CD14-positive monocyte (primary cell): Measurements from ENCODE around the gene MSRB1. TPM values are rescaled to one million over a fixed set of nuclear protein-coding genes. Genes with fewer than 3 reads are reported as not detected.

ENCODE experiments used
- DNase-seq, 3 donors: peaks; one replicate each; pipeline ENCODE4 v3.0.0-alpha.2; 2011 to 2022
- H2AFZ ChIP-seq: 2 replicates; pipeline ENCODE4 v1.6.0; 2012; ENCODE audit warnings: mild to moderate bottlenecking, low read depth, low read length, inconsistent platforms; ENCODE audit not compliant: insufficient read depth, poor library complexity, severe bottlenecking
- H3K27ac ChIP-seq, 2 donors: 1 replicate in 1 of 2; 2 replicates in 1 of 2; pipeline ENCODE4 v1.5.1; 2012 to 2013; ENCODE audit warnings: low read length in 2 of 2, control low read depth in 1 of 2, inconsistent platforms in 1 of 2, low read depth in 1 of 2, mild to moderate bottlenecking in 1 of 2
- H3K27me3 ChIP-seq, 2 donors: one replicate each; pipeline versions ENCODE4 v1.6.0 to v1.6.1; 2011 to 2013; ENCODE audit warnings: low read length in 2 of 2; ENCODE audit not compliant: control insufficient read depth in 2 of 2, insufficient read depth in 2 of 2
- H3K36me3 ChIP-seq, 2 donors: replicated peaks in 1 of 2; 1 replicate in 1 of 2; 2 replicates in 1 of 2; pipeline versions ENCODE4 v1.5.1 to v1.6.1; 2012 to 2013; ENCODE audit warnings: low read length in 2 of 2, control low read depth in 1 of 2, inconsistent platforms in 1 of 2, mild to moderate bottlenecking in 1 of 2; ENCODE audit not compliant: insufficient read depth in 2 of 2, control insufficient read depth in 1 of 2
- H3K4me1 ChIP-seq, 2 donors: 1 replicate in 1 of 2; 2 replicates in 1 of 2; pipeline versions ENCODE4 v1.5.1 to v1.6.1; 2012 to 2013; ENCODE audit warnings: low read length in 2 of 2, control low read depth in 1 of 2, inconsistent platforms in 1 of 2, mild to moderate bottlenecking in 1 of 2, moderate library complexity in 1 of 2; ENCODE audit not compliant: insufficient read depth in 2 of 2, control insufficient read depth in 1 of 2
- H3K4me2 ChIP-seq: replicated peaks from 2 replicates; pipeline ENCODE3; 2012; ENCODE audit warnings: low read length, moderate library complexity, mild to moderate bottlenecking; ENCODE audit not compliant: poor library complexity, severe bottlenecking; ENCODE audit errors: extremely low read depth
- H3K4me3 ChIP-seq, 3 experiments: fragments of 200-600 bp in 1 of 3; sonication (generic) in 1 of 3; replicated peaks in 1 of 3; 1 replicate in 2 of 3; 2 replicates in 1 of 3; pipeline ENCODE4 v1.5.1; 2011 to 2013; ENCODE audit warnings: low read length in 3 of 3, mild to moderate bottlenecking in 3 of 3, control low read depth in 2 of 3, low read depth in 2 of 3, inconsistent platforms in 1 of 3, moderate library complexity in 1 of 3
- H3K79me2 ChIP-seq: 2 replicates; pipeline ENCODE4 v1.6.0; 2012; ENCODE audit warnings: mild to moderate bottlenecking, control low read depth, inconsistent platforms, low read length, moderate library complexity; ENCODE audit not compliant: insufficient read depth
- H3K9ac ChIP-seq: 2 replicates; pipeline ENCODE4 v1.6.0; 2017; ENCODE audit warnings: low read length, mild to moderate bottlenecking; ENCODE audit not compliant: insufficient read depth, poor library complexity, severe bottlenecking
- H3K9me3 ChIP-seq, 2 donors: replicated peaks in 1 of 2; 1 replicate in 1 of 2; 2 replicates in 1 of 2; pipeline versions ENCODE4 v1.5.1 to v1.6.1; 2012 to 2013; ENCODE audit warnings: low read length in 2 of 2, control low read depth in 1 of 2; ENCODE audit not compliant: control insufficient read depth in 1 of 2, insufficient read depth in 1 of 2
- H4K20me1 ChIP-seq: 2 replicates; pipeline ENCODE4 v1.6.0; 2012; ENCODE audit warnings: mild to moderate bottlenecking, low read length, control low read depth, moderate library complexity; ENCODE audit not compliant: insufficient read depth
- H3K27ac Mint-ChIP-seq, 7 donors: one replicate each; pipeline ENCODE4 v1.8.0; 2020; ENCODE audit warnings: mild to moderate bottlenecking in 7 of 7, mixed read lengths in 7 of 7, moderate library complexity in 6 of 7, inconsistent platforms in 2 of 7
- H3K27me3 Mint-ChIP-seq, 3 donors: one replicate each; pipeline ENCODE4 v1.8.0; 2021 to 2022; ENCODE audit warnings: low read depth in 3 of 3, mild to moderate bottlenecking in 3 of 3, mixed read lengths in 3 of 3, moderate library complexity in 3 of 3, inconsistent platforms in 1 of 3
- H3K36me3 Mint-ChIP-seq, 2 donors: one replicate each; pipeline ENCODE4 v1.8.0; 2020; ENCODE audit warnings: mixed read lengths in 2 of 2, inconsistent platforms in 1 of 2, mild to moderate bottlenecking in 1 of 2
- H3K4me1 Mint-ChIP-seq: one replicate; pipeline ENCODE4 v1.8.0; 2020; ENCODE audit warnings: mild to moderate bottlenecking, mixed read lengths
- H3K4me3 Mint-ChIP-seq, 2 donors: one replicate each; pipeline ENCODE4 v1.8.0; 2020; ENCODE audit warnings: mild to moderate bottlenecking in 2 of 2, mixed read lengths in 2 of 2, moderate library complexity in 1 of 2
- H3K9me3 Mint-ChIP-seq, 7 donors: one replicate each; pipeline ENCODE4 v1.8.0; 2020 to 2022; ENCODE audit warnings: mixed read lengths in 7 of 7, mild to moderate bottlenecking in 6 of 7, moderate library complexity in 6 of 7, inconsistent platforms in 2 of 7
- WGBS: methylation state at CpG from one replicate; pipeline ENCODE4 v1.1.5; 2013; ENCODE audit warnings: missing lambda C conversion rate; ENCODE audit not compliant: insufficient coverage; 5-methylcytosine and 5-hydroxymethylcytosine counted together
- intact Hi-C, 2 donors: fragments of 100-400 bp; cut with micrococcal nuclease; formaldehyde crosslinking; loops; one replicate each; pipeline versions ENCODE4 v1.15.0 to v1.15.1; 2023
- polyA plus RNA-seq, 3 donors: library from polyadenylated mRNA; depleted of rRNA in 1 of 3; unstranded in 2 of 3; stranded (reverse) in 1 of 3; fragments of 300-500 nt in 2 of 3; fragments of >200 nt in 1 of 3; fragmentation: Illumina TruSeq in 2 of 3; gene quantifications; 1 replicate in 2 of 3; 2 replicates in 1 of 3; pipeline ENCODE4 v1.2.3, GENCODE V29; 2012 to 2021
- TF ChIP-seq, protein P1 (sequence below): fragments of 200-600 bp; IDR thresholded peaks from one replicate; pipeline ENCODE4 v1.8.0; 2022; ENCODE audit warnings: antibody characterized with exemption, mild to moderate bottlenecking

Gene MSRB1
- polyA plus RNA-seq, 3 donors = 116 to 427 (median 416) TPM

DNA sequence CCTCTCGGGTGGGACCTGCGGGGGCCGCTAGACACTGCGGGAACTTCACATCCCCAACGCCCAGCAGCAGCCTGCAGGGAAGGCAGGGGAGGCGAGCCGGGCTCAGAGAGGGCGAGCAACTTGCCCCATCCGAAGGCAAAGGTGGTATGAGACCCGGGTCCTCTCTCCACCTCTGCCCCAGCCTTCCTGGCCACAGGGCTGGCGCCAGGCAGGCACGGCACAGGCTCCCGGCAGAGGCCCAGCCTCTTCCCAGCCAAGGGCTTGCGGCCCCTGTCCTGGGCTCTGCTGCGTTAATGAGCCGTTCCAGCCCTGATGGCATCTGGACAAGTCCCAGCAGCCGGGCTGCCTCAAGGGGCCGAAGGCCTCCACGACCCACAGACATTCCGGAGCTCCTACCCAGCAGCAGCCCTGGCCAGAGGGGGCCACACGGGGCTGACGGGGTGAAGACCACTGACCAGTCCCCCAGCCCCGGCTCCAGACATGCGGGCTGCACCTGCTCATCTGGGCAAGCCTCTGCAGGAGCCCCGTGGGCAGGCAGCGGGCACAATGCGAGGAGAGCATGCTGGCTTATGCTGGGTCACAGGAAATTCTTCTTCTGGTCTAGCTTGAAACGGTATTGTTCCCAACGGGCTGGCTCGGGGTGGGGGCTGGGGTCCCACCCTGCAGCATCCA lies 23.5 kb downstream of the MSRB1 start:
- no peak overlapping the region for H3K4me3 ChIP-seq
- H2AFZ ChIP-seq = no peak overlapping the region
- no peaks in the 10 kb centered on the region for H4K20me1 ChIP-seq
- H3K4me3 Mint-ChIP-seq = peak overlapping the region in 1 of 2 donors; percentile 75
- DNase-seq = no peak
- H3K4me1 Mint-ChIP-seq = peaks cover 16% of the 10 kb centered on the region
- H3K27me3 ChIP-seq = peaks cover 18 to 87% of the 10 kb centered on the region in 2 donors
- H3K36me3 ChIP-seq = no peaks in the 10 kb centered on the region
- H3K27ac Mint-ChIP-seq = no peak overlapping the region
- WGBS = 37% methylated on average over 29 of the region's 30 CpGs
- H3K9me3 ChIP-seq = peaks cover 0 to 15% of the 10 kb centered on the region in 2 donors
- TF ChIP-seq, protein P1, sequence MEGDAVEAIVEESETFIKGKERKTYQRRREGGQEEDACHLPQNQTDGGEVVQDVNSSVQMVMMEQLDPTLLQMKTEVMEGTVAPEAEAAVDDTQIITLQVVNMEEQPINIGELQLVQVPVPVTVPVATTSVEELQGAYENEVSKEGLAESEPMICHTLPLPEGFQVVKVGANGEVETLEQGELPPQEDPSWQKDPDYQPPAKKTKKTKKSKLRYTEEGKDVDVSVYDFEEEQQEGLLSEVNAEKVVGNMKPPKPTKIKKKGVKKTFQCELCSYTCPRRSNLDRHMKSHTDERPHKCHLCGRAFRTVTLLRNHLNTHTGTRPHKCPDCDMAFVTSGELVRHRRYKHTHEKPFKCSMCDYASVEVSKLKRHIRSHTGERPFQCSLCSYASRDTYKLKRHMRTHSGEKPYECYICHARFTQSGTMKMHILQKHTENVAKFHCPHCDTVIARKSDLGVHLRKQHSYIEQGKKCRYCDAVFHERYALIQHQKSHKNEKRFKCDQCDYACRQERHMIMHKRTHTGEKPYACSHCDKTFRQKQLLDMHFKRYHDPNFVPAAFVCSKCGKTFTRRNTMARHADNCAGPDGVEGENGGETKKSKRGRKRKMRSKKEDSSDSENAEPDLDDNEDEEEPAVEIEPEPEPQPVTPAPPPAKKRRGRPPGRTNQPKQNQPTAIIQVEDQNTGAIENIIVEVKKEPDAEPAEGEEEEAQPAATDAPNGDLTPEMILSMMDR = no peak
- H3K9ac ChIP-seq = no peak overlapping the region
- intact Hi-C loops = no loop called here
- peaks cover 0 to 6% of the 10 kb centered on the region in 2 donors for H3K36me3 Mint-ChIP-seq
- H3K27ac ChIP-seq = no peak overlapping the region
- peaks cover 82 to 96% (median 92%) of the 10 kb centered on the region in 3 donors for H3K27me3 Mint-ChIP-seq
- no peaks in the 10 kb centered on the region for H3K79me2 ChIP-seq
- peaks cover 6 to 9% of the 10 kb centered on the region in 2 donors for H3K4me1 ChIP-seq
- peaks cover 0 to 20% (median 6%) of the 10 kb centered on the region in 7 donors for H3K9me3 Mint-ChIP-seq
- H3K4me2 ChIP-seq = no peak overlapping the region

DNA sequence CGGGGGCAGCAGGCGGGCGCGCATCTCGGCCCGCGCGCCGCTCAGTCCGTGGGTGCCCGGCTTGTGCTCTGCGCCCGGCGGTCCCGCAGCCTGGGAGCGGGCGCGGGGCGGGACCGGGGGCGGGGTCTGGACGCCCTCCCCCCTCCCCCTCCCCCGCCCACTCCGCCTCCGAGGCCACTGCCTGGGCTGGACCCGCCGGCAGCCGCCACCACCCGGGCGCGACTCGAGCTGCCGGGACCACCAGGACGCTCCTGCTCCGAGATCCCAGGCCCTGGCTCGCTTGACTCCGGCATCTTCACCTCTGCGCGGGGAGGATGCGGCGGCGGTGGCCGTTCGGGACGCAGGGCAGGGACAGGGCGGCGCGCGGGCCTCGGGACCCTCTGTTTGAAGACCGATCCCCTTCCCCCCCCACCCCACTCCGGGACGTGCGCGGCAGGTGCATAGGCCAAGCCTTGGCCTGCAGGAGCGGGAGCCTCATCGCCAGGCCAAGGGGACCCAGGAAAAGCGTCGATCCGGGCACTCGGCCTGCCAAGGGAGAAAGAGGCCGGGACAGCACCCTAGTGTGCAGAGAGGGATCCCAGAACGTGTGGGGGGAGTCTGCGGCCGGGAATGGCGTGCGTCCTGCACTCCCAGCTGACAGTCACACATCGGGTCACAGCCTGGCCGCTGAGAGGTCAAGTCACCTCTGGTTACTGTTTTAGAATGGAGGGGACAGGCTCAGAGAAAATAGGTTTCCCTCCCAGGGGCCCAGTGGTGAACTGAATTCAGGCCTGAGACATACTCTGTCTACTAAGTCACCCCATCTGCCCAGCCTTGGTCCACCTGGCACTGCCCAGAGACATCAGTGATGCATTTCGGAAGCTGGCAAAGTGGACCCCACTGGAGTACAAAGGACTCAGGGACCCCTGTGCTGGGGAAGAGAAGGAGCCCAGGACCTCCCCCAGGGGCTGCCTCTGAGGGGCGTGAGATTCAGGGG lies 24.4 kb downstream of the MSRB1 start, which contains the start of gene HS3ST6:
Gene HS3ST6, minus strand, starts transcription at position 65 of the 976 bp plus-strand sequence. CDS start 92 bp downstream, outside the sequence.
- Histone ChIP-seq H3K27ac (no peak within 1 kb of the TSS), H3K4me3 (no peak within 1 kb of the TSS), H2AFZ (no peak within 1 kb of the TSS), H3K9ac (no peak within 1 kb of the TSS), H3K4me1 (peaks cover 5 to 7% of the 10 kb centered on the region in 2 donors), H3K36me3 (no peaks in the 10 kb centered on the region), H3K79me2 (no peaks in the 10 kb centered on the region), H3K27me3 (peaks cover 18 to 85% of the 10 kb centered on the region in 2 donors), H3K9me3 (peaks cover 0 to 15% of the 10 kb centered on the region in 2 donors), H3K4me2 (no peak within 1 kb of the TSS), H4K20me1 (no peaks in the 10 kb centered on the region)
- intact Hi-C loops = no loop called here
- TF ChIP-seq, protein P1 = no peak
- Mint-ChIP-seq H3K4me1 (peaks cover 16% of the 10 kb centered on the region), H3K27me3 (peaks cover 78 to 96% (median 90%) of the 10 kb centered on the region in 3 donors), H3K36me3 (peaks cover 0 to 6% of the 10 kb centered on the region in 2 donors), H3K27ac (no peak within 1 kb of the TSS), H3K9me3 (peaks cover 0 to 20% (median 6%) of the 10 kb centered on the region in 7 donors), H3K4me3 (peak within 1 kb of the TSS in 1 of 2 donors; percentile 73)
- DNase-seq = no peak
- 6% methylated on average over 47 of the region's 71 CpGs for WGBS
